Measurements from ENCODE around the gene GRIK4.

DNA sequence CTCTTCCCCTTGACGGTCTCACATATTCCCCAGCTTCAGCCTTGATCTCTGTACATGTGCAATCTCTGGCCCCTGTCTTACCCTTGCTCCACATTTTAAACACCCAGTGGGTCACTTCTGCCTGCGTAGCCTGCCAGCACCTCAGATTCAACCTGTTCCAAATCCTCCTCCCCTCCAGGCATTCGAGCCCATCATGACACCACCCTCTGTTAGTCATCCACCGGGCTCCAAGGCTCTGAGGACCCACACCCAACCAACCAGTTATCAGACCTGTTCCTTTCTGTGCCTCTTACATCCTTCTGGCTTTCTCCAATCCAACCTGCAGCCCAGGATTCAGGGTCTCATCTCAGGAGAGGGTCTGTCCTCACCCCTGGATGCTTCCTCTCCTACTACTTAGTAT, 392.6 kb downstream of the GRIK4 start:
- TF ChIP-seq, protein P1, sequence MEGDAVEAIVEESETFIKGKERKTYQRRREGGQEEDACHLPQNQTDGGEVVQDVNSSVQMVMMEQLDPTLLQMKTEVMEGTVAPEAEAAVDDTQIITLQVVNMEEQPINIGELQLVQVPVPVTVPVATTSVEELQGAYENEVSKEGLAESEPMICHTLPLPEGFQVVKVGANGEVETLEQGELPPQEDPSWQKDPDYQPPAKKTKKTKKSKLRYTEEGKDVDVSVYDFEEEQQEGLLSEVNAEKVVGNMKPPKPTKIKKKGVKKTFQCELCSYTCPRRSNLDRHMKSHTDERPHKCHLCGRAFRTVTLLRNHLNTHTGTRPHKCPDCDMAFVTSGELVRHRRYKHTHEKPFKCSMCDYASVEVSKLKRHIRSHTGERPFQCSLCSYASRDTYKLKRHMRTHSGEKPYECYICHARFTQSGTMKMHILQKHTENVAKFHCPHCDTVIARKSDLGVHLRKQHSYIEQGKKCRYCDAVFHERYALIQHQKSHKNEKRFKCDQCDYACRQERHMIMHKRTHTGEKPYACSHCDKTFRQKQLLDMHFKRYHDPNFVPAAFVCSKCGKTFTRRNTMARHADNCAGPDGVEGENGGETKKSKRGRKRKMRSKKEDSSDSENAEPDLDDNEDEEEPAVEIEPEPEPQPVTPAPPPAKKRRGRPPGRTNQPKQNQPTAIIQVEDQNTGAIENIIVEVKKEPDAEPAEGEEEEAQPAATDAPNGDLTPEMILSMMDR (IDR thresholded peaks at IDR 0.05), result no peak
- no peak for TF ChIP-seq POLR2A (IDR thresholded peaks at IDR 0.05)
